DMS 273 (cell line): Measurements from ENCODE around the gene CEP57L1.
A peak's percentile ranks its signal among the peaks of the same experiment; 100 is the strongest.
"Not testable (repeated sequence)": the region's sequence is repeated elsewhere in the genome, so short reads cannot be mapped to it uniquely, and the experiment has no call there.

Experiments
- DNase-seq: peaks from one replicate; lab custom pipeline; 2025; ENCODE audit not compliant: unreplicated experiment; lab: John Stamatoyannopoulos, UW

Gene CEP57L1

DNA sequence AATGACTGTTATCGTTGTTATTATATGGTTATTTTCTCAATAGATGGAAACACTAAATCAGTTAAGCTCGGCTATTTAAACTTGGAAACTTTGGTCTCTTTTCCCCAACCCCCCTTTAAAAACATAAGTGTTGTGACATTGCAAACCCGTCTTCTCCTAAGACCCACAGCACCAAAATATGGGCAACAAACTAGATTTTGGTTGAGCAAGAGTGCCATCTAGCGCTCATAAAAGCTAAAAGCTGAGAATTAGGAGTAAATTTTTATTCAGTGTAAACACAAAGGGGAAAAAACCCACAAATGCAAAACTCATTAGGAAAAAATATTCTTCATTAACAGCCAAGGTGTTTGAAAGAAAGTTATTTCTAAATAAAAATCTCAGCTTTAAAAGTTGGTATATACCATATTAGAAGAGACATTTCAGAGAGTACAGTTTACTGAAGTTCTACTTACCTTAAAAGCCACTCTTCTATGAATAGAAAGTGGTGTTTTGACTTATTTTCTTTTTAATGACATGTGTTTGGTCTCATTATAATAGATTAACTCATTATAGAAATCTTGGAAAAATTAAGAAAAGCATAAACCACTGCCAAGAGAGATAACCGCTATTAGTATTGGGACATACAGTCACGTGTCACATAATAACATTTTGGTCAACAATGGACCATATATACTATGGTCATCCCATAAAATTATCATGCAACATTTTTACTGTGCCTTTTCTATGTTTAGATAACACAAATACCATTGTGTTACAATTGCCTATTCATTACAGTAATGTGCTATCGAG is 21.8 kb upstream of the CEP57L1 start:
- DNase-seq: peak; percentile 90

DNA sequence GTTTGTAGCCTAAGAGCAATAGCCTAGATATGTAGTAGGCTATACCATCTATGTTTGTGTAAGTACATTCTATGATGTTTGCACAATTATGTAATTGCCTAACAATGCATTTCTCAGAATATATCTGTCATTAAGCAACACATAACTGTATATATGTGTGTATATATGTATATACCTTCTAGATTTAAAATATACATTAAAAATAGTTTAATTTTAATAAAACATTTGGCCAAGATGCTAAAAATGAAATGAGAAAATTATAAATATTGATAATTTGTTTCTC is 21.2 kb upstream of the CEP57L1 start:
- DNase-seq: no peak

DNA sequence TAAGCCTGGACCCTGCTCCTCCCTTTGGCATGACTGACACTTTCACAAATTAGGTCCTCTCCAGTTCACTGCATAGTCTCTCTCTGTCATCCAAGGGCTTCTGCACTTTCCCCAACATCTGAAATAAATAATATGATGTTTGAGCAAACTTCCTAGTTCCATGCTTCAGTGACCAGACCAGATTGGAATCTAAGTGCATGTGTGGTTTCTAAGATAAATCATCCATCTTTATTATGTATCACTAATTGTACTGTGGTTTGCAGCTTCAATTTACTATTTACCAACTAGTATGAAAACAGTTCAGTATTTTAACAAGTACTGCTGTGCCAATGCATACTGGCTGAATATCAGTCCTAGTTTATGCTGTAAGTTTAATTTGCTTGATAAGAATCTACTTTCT is 19.4 kb upstream of the CEP57L1 start:
- DNase-seq: no peak

DNA sequence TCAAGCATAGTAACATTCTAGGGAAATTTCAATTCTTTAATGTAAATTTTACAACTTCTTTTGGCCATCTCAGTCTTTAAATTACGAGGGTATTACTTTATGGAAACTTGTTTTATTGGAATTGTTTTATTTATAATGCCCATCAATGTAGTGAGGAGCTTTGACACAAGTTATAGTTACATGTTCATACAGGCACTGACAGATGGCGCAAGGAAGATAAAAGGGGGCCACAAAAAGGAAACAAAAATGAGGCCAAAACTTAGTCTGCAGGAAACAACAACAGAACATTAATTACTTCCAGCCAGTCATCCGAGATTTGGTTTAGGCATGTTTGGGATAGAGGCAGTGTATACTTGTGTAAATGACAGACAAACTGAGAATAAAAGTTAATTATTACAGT is 18.9 kb upstream of the CEP57L1 start:
- peak; percentile 41 for DNase-seq

DNA sequence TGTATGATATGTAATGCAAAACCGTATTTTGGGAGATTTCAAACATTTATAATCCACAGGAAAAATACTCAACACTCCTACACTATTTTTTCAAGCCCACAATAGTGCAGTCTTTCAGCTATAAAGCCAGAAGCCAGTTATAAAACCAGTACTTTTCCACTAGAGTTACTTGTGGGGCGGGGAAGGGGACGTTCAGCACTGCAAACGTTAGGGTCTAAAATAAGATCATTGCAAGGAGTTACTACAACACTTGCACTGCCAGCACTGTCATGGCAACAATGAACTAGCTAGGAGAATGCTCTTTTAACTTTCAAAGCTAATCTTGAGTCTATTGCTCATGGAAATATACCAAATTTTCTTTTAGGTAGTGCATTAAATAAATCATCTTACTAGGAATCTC is 15.3 kb upstream of the CEP57L1 start:
- DNase-seq: no peak

DNA sequence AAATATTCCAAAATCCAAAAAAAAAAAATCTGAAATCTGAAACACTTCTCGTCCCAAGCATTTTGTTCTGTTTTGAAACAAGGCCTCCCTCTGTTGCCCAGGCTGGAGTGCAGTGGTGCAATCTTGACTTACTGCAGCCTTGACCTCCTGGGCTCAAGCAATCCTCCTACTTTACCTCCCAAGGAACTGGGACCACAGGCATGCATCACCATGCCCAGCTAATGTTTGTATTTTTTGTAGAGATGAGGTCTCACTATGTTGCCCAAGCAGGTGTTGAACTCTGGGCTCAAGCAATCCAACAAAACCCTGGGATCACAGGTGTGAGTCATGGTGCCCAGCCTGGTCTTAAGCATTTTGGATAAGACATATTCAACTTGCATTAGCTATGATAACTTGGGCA is 14.3 kb upstream of the CEP57L1 start:
- DNase-seq: no peak

DNA sequence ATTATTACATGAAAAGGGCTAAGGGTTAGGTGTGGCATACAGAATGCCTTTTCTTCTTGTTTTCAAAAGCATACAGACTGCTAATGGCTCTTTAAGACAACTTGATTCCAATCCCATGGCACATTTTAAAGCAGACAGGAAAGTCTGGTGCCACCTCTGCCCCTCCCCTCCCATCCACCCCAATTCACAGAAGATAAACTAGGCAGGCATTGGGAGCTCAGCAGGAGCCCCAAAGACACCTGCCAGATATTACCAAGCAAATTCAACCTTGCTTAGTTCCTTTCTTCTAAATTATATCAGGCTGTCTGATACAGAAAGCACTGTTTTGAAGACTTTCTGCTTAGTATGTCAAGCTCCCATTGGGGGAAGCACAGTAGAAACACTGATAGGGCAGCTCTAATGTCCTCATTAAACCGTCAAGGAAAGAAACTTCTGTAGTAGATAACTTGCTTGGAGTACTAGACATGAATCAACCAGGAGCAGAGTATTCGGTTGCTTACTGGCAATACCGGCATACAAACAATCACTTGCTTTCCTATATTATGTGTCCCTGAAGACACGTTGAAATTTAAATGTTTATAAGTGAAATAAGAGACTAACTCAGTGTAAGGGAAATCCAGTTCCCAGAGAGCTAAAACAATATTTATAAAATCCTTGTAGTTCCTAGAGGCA is 13.7 kb upstream of the CEP57L1 start:
- DNase-seq: no peak

DNA sequence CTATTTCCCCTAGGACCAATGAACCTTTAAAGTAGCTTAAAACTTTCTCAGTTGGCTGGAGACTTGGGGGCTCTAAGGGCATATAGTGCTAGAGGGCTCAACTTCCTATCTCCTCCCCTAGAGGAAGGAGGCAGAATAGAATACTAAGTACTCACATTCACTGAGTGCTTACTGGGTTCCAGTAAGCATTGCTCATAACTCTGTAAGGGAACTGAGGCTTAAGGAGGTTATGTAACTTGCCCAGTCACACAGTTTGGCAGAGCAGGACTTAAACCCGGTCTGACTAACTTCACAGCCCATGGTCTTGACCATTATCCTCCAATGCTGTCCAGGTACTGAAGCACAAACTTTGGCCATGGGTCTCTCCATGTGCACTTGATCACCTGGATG is 13.1 kb upstream of the CEP57L1 start:
- DNase-seq: peak; percentile 15

DNA sequence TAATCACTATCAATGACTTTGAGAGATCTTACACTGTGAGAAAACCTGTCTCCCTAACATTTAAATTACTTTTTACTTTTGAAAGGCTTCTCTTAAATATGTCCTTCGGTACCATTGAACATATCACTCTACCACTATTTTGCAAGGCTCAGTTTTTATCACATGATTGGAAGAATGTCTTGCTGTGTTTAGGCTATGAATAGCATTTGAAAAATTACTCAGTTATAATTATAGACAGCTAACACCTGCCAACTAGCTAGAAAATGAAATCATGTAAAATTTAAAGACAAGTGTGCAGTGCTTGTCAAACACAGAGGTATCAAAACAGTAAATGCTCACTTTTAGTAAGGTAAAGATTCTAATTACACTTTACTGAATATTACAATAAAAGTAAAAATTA is 11.7 kb upstream of the CEP57L1 start:
- no peak for DNase-seq

DNA sequence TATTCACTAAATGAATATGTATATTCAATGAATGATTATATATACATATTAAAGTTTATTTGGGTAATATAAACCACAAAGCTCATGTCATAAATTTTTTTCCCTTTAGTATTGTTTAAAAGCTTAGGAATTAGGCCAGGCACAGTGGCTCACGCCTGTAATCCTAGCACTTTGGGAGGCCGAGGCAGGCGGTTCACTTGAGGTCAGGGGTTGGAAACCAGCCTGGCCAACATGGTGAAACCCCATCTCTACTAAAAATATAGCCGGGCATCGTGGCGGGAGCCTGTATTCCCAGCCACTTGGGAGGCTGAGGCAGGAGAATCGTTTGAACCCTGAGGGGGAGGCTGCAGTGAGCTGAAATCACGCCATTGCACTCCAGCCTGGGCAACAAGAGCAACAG is 11.2 kb upstream of the CEP57L1 start:
- DNase-seq: not testable (repeated sequence)

DNA sequence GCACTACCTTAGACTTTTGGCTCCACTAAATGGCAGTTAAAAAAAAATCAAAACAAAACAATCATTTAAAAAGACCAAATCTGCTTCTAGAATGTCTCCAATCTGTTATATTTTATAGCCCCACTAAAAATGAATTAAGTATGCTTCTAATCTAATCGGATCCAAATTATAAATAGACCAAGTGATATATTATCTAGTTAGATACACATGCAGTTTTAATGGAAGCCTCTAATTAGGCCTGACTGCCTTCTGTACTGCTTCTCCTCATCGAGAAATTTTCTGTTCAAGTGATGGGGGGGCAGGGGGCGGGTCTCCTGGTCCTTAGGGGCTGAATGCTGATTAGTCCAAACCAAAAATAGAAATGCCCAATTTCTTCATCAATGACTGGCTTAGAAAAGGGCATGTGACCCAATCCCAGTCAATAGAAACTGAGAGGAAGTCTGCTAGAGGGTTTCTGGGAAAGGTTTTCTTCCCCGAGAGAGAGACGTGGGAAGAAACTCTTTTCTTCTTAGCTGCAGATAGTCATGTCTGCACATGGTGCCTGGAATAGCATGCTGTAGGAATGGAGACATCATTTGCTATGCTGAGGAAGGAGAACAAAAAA is 7.5 kb upstream of the CEP57L1 start:
- DNase-seq: peak; percentile 87

DNA sequence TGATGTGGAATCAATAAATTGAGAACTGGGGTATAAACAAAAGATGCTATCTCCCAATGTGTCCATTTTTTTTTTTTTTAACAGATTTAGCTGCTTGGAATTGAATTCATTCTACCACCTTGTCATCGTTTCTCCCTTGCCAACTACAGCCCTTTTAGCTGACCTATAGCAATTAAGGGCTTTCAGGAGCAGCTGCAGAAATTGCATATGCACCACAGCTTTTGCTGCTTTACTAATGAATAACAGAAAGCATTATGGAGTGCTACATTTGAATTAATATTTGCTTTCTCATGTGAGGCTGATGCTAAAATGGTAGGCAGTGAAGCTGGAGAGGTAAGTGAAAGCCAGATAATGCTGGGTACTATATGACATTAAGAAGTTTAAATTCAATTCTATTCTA is 6.3 kb upstream of the CEP57L1 start:
- peak; percentile 48 for DNase-seq

DNA sequence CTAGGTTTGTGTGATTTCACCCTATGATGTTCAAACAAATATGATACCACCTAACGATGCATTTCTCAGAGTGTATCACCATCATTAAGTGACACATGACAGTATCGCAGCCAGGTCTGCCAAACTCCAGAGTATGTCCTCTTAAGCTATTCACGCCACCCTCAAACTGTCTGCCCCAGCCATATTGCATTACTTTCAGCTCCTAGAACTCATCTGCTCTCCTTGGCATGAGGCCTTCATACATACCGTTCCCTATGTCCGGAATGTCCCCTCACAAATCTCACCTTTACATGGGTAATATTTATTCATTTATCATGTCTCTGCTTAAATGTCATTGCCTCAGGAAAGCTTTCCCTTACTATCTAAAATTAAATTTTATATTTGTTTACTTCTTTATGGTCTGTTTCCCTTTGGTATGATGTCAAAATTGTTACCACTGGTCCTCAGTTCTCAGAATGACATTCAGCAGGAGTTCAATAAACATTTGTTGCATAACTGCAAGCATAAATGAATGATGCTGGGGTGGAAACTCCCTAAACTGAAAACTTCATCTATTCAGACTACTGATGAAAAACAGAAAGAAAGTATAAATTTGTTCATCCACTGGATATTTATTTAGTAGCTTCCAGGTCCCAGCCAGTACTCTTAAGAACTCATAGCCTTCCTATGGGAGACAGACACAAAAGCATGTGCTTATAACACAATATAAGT is 3.8 kb upstream of the CEP57L1 start:
- DNase-seq: peak; percentile 10

DNA sequence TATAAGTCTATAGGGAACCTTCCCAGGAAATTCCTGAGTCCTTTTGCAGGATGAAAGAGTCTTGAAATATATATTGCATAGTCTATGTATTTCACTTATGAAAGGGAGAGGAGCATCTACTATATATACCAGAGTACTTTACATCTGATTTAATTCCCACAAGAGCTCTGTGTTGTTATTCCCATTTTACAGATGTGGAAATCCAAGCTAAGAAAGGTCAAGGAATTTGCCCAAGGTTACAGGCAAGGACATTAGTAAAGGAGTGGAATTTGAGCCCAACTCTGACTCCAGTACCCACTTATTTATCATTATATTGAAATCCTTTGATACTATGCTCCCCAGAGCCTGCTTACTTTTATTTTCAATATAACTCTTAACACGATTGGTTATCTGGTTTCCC is 3.2 kb upstream of the CEP57L1 start:
- DNase-seq: no peak

DNA sequence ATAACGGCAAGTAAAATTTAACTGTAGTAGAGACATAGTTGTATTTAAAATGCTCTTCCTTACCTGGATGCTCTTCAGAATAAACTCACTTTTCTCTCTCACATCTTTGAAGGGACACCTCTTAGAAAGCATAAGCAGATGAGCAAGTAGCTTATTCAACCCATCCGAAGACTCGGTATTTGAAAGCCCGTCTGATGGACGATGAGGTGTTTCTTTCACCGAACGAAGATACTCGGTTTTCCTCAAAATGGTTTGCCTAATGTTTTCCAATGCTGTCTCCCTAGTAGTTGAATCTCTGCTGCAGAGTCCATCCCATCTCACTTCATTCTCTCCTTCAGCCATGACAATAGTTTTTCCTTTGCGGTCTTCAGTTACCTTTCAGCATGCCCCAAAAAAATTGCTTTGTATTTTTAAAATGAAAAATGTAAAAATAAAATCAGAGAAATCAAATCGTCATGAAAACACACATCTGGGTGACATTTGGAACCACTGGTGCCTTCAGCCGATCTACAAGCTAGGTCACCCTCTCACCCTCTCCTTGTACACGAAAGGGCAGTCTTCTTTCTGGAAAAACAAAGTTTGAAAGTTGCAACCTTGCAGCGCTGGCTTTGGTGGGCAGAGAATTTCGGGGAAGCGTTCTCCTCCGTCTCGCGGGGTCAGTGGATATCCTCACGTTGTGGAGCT is 1.4 kb upstream of the CEP57L1 start:
- peak; percentile 49 for DNase-seq

DNA sequence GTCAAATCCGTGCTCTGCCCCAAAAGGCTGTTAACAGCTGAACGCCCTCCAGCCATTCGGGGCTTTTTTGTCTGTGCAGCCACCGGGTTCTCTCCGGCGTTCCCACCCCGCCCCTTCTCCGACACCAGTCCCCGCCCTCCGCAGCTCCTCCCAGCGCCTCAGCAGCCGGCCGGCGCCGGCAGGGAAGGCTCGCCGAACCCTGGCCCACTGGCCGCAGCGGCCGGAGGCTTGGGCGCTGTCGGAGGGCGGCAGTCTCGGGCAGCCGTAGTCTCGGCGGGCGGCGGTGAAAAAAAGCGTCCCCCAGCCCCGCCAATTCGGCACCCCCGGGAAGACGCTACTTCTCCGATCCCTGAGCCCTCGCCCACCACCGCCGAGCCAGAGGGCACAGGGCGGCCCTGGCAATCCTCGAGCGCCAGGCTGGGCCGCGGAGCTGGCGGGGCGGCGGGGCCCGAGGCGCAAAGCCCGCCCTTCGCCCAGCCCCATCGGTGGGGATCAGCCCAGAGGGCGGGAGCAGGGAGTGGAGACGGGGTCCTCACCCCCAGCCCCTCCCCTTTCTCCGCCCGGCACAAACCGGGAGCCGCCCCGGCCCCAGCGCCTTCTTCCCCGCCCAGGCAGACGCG is 781 bp upstream of the CEP57L1 start, which contains the start of gene SESN1:
Gene SESN1 (minus strand): TSS at position 431 of the 620 bp plus-strand sequence. CDS start 773 bp downstream, outside the sequence.
- DNase-seq: peak; percentile 100

DNA sequence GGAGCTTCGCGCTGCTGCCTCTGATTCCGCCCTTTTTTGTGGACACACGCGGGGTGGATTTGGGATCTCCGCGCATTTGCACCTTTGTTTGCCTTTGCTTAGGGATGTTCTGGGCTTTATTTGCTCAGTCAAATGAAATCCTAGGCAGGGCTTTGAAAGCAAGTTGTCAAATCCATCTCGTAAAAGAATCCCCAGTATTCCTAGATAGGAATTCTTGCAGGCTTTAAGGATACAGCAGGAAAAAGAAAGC is 453 bp downstream of the CEP57L1 start:
- DNase-seq: no peak

DNA sequence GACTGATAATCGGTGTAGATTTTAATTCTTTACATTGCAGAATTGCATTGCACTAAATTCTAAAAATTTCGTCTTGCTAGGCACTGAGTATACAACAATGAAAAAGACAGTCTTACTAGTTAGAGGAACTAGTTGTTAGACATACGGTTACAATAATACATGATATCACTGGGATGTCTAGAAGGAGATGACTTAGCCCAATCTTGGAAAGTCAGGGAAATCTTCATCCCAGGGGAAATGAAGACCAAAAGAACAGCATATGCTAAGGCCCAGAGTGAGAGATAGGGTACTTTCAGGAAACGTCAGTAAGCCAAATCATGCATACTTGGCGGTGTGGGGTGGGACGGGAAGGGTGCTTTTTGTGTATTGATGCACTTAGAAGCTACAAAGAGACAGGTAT is 901 bp downstream of the CEP57L1 start:
- peak; percentile 48 for DNase-seq

DNA sequence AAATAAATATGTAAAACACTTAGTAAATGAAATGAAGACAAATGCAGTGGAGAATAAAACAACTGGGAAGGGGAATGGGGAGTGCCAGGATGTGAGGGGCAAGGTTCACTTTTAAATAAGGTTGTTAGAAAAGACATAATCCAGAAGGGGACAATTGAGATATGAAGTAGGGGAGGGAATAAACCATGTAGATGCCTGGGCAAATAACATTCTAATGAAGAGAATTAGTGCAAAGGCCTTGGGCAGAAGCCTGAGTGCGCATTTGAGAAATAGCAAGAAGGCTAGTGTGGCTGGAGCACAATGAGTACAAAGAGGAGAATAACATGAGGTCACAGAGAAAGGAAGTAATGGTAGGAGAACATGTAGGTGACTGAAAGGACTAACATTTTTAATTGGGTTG is 2.4 kb downstream of the CEP57L1 start:
- no peak for DNase-seq

DNA sequence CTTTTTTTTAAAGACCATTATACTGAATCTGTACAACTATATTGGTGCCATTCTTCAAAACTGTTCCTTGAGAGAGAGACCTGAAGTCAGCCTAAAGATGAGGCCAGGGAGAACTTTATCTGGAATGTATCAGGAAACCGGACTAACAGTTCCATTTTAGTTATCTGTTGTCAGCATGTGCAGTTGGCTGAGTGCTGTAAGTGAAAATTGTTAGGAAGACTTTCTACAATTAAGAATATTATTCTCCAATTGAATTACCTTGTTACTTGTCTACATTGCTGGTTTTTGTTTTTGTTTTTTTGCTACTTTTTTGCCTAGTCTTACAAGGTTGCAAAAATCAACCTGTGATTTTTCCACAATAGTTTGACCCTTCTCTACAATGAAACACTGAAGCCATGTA is 7.5 kb downstream of the CEP57L1 start:
- DNase-seq: no peak

DNA sequence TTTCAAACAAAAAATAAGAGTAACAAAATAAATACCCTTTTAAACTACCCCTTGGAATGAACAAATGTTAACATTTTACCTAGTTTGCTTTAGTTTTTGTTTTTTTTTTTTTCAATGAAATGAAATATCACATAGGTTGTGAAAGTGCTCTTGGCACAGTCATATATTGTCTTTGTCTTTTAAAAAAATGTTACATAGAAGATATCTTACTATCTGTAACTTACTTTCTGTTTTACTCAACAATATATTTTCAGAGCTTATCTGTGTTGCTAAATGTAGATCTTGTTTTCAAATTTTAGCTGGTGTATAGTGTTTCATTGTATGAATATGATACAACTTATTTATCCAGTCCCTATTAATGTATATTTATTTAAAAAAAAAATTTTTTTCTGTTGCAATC is 8.6 kb downstream of the CEP57L1 start:
- no peak for DNase-seq
